ENCODE results near the gene LENG1. TPM values are rescaled to one million over a fixed set of nuclear protein-coding genes. Genes with fewer than 3 reads are reported as not detected.

Gene LENG1
- total RNA-seq, 2 donors from 2014 or later: 3.6 to 4.0 TPM

GRCh38 chr19:54162884-54163283 is 3.4 kb upstream of the LENG1 start:
- Mint-ChIP-seq H3K36me3 (ENCODE audit: low read depth) (peaks cover 5% of the 10 kb centered on the region), H3K27ac (no peak overlapping the region), H3K9me3 (peaks cover 3% of the 10 kb centered on the region), H3K4me1 (peaks cover 7% of the 10 kb centered on the region), H3K4me3 (peak overlapping the region; percentile 91), H3K27me3 (ENCODE audit: insufficient read depth) (peaks cover 28% of the 10 kb centered on the region)
- H3K4me1 ChIP-seq (ENCODE audit: control insufficient read depth, insufficient read depth, low read length): no peaks in the 10 kb centered on the region
- no peaks in the 10 kb centered on the region for H3K9me3 ChIP-seq (ENCODE audit: control insufficient read depth, low read length)
- no peak overlapping the region for H3K4me3 ChIP-seq (ENCODE audit: low read length)
- H3K36me3 ChIP-seq (ENCODE audit: control insufficient read depth, insufficient read depth, low read length): no peaks in the 10 kb centered on the region
- no peaks in the 10 kb centered on the region for H3K27me3 ChIP-seq (ENCODE audit: control insufficient read depth, insufficient read depth, low read length, poor library complexity, severe bottlenecking)
- H3K27ac ChIP-seq (ENCODE audit: low read depth, low read length): no peak overlapping the region
- no peak overlapping the region for H3K9ac ChIP-seq (ENCODE audit: extremely low read depth, low read length, poor library complexity, severe bottlenecking)
- 91 to 96% methylated on average over 4 to 14 of the region's 14 CpGs for WGBS, 2 experiments (ENCODE audit: insufficient coverage in 1 of 2, insufficient read length in 1 of 2)
- no peak for TF ChIP-seq CTCF (conservative IDR thresholded peaks at IDR 0.05)
- no peak for DNase-seq

GRCh38 chr19:54162241-54162805 is 2.8 kb upstream of the LENG1 start:
- Mint-ChIP-seq H3K4me1 (peaks cover 7% of the 10 kb centered on the region), H3K27me3 (ENCODE audit: insufficient read depth) (peaks cover 28% of the 10 kb centered on the region), H3K36me3 (ENCODE audit: low read depth) (peaks cover 9% of the 10 kb centered on the region), H3K4me3 (peak overlapping the region; percentile 91), H3K9me3 (peaks cover 3% of the 10 kb centered on the region), H3K27ac (peak overlapping the region; percentile 69)
- no peak overlapping the region for H3K27ac ChIP-seq (ENCODE audit: low read depth, low read length)
- H3K4me3 ChIP-seq (ENCODE audit: low read length): peak overlapping the region; percentile 68
- TF ChIP-seq CTCF (conservative IDR thresholded peaks at IDR 0.05): no peak
- 15 to 30% methylated on average over 9 to 32 of the region's 35 CpGs for WGBS, 2 experiments (ENCODE audit: insufficient coverage in 1 of 2, insufficient read length in 1 of 2)
- H3K4me1 ChIP-seq (ENCODE audit: control insufficient read depth, insufficient read depth, low read length): no peaks in the 10 kb centered on the region
- peak; percentile 96 for DNase-seq
- H3K9ac ChIP-seq (ENCODE audit: extremely low read depth, low read length, poor library complexity, severe bottlenecking): no peak overlapping the region
- H3K36me3 ChIP-seq (ENCODE audit: control insufficient read depth, insufficient read depth, low read length): no peaks in the 10 kb centered on the region
- H3K27me3 ChIP-seq (ENCODE audit: control insufficient read depth, insufficient read depth, low read length, poor library complexity, severe bottlenecking): no peaks in the 10 kb centered on the region
- no peaks in the 10 kb centered on the region for H3K9me3 ChIP-seq (ENCODE audit: control insufficient read depth, low read length)

- Mint-ChIP-seq H3K27ac (peak overlapping the region; percentile 98), H3K27me3 (ENCODE audit: insufficient read depth) (peaks cover 27% of the 10 kb centered on the region), H3K4me3 (peak overlapping the region; percentile 91), H3K9me3 (peaks cover 3% of the 10 kb centered on the region), H3K4me1 (peaks cover 7% of the 10 kb centered on the region), H3K36me3 (ENCODE audit: low read depth) (peaks cover 18% of the 10 kb centered on the region)
- TF ChIP-seq CTCF (conservative IDR thresholded peaks at IDR 0.05): no peak
- DNase-seq: no peak
- H3K9me3 ChIP-seq (ENCODE audit: control insufficient read depth, low read length): no peaks in the 10 kb centered on the region
- H3K4me1 ChIP-seq (ENCODE audit: control insufficient read depth, insufficient read depth, low read length): no peaks in the 10 kb centered on the region
- peak overlapping the region; percentile 82 for H3K9ac ChIP-seq (ENCODE audit: extremely low read depth, low read length, poor library complexity, severe bottlenecking)
- 71 to 78% methylated on average over 12 to 13 of the region's 13 CpGs for WGBS, 2 experiments (ENCODE audit: insufficient coverage in 1 of 2, insufficient read length in 1 of 2)
- H3K36me3 ChIP-seq (ENCODE audit: control insufficient read depth, insufficient read depth, low read length): peaks cover 13% of the 10 kb centered on the region
- H3K4me3 ChIP-seq (ENCODE audit: low read length): peak overlapping the region; percentile 88
- H3K27me3 ChIP-seq (ENCODE audit: control insufficient read depth, insufficient read depth, low read length, poor library complexity, severe bottlenecking): no peaks in the 10 kb centered on the region
- peak overlapping the region; percentile 36 for H3K27ac ChIP-seq (ENCODE audit: low read depth, low read length)
These were observed 1.3 kb upstream of the LENG1 start for GRCh38 chr19:54160854-54161253.

All from endodermal cell (in vitro differentiated cells).